Mesendoderm (in vitro differentiated cells): ENCODE data around the gene LIPT2.
A peak's percentile ranks its signal among the peaks of the same experiment; 100 is the strongest.

ENCODE experiments used
- DNase-seq: peaks from one replicate; pipeline ENCODE4 v3.0.0; 2013
- H2AK5ac ChIP-seq: 2 replicates; pipeline ENCODE4 v1.6.1; 2013; ENCODE audit warnings: low read length, inconsistent platforms
- H2BK120ac ChIP-seq: 2 replicates; pipeline ENCODE4 v1.6.1; 2013; ENCODE audit warnings: low read depth, mild to moderate bottlenecking, low read length, moderate library complexity, mixed read lengths
- H2BK15ac ChIP-seq: replicated peaks from 2 replicates; pipeline ENCODE4 v1.6.1; 2013; ENCODE audit warnings: low read depth, mild to moderate bottlenecking, moderate library complexity
- H2BK5ac ChIP-seq: 2 replicates; pipeline ENCODE4 v1.6.1; 2013; ENCODE audit warnings: low read length, inconsistent platforms
- H3K18ac ChIP-seq: 2 replicates; pipeline ENCODE4 v1.6.1; 2013; ENCODE audit warnings: mild to moderate bottlenecking, low read length, mixed read lengths
- H3K23ac ChIP-seq: one replicate; pipeline ENCODE4 v1.6.1; 2013; ENCODE audit warnings: low read length
- H3K27ac ChIP-seq: 2 replicates; pipeline ENCODE4 v1.5.1; 2013; ENCODE audit warnings: low read depth, mild to moderate bottlenecking, inconsistent platforms, low read length, moderate library complexity
- H3K27me3 ChIP-seq: 2 replicates; pipeline ENCODE4 v1.6.1; 2013; ENCODE audit warnings: low read length, control low read depth, mild to moderate bottlenecking, inconsistent platforms; ENCODE audit not compliant: insufficient read depth, poor library complexity
- H3K36me3 ChIP-seq: 2 replicates; pipeline ENCODE4 v1.6.1; 2013; ENCODE audit warnings: low read length, inconsistent platforms; ENCODE audit not compliant: control insufficient read depth, insufficient read depth
- H3K4ac ChIP-seq: one replicate; pipeline ENCODE4 v1.6.1; 2013; ENCODE audit warnings: low read depth, mild to moderate bottlenecking, low read length, moderate library complexity
- H3K4me1 ChIP-seq: 2 replicates; pipeline ENCODE4 v1.6.1; 2013; ENCODE audit warnings: low read depth, low read length, inconsistent platforms; ENCODE audit not compliant: control insufficient read depth
- H3K4me2 ChIP-seq: 2 replicates; pipeline ENCODE4 v1.6.1; 2013; ENCODE audit warnings: low read length
- H3K4me3 ChIP-seq: 2 replicates; pipeline ENCODE4 v1.5.1; 2013; ENCODE audit warnings: mild to moderate bottlenecking, low read length
- H3K56ac ChIP-seq: one replicate; pipeline ENCODE4 v1.6.1; 2013; ENCODE audit warnings: low read length
- H3K79me1 ChIP-seq: 2 replicates; pipeline ENCODE4 v1.6.1; 2013; ENCODE audit warnings: low read length, inconsistent platforms
- H3K79me2 ChIP-seq: 2 replicates; pipeline ENCODE4 v1.6.1; 2013; ENCODE audit warnings: mild to moderate bottlenecking, low read length; ENCODE audit not compliant: control insufficient read depth, insufficient read depth
- H3K9ac ChIP-seq: 2 replicates; pipeline ENCODE4 v1.6.1; 2013; ENCODE audit warnings: low read length, inconsistent platforms
- H4K5ac ChIP-seq: one replicate; pipeline ENCODE4 v1.6.1; 2013; ENCODE audit warnings: low read length
- H4K8ac ChIP-seq: one replicate; pipeline ENCODE4 v1.6.1; 2013; ENCODE audit warnings: low read depth, mild to moderate bottlenecking, control low read depth, low read length, moderate library complexity
- WGBS: extraction: QIAGEN DNeasy Blood & Tissue Kit; methylation state at CpG from one replicate; pipeline ENCODE4 v1.1.7; 2013; ENCODE audit warnings: low lambda C conversion rate, missing lambda C conversion rate; ENCODE audit not compliant: insufficient coverage; ENCODE audit errors: extremely low coverage; 5-methylcytosine and 5-hydroxymethylcytosine counted together

The LIPT2 gene

GRCh38 chr11:74457356-74457755, 36.2 kb downstream of the LIPT2 start:
- H4K8ac ChIP-seq, result no peak overlapping the region
- no peaks in the 10 kb centered on the region for H3K79me2 ChIP-seq
- no peak overlapping the region for H2BK15ac ChIP-seq
- no peaks in the 10 kb centered on the region for H3K27me3 ChIP-seq
- H3K79me1 ChIP-seq, result no peaks in the 10 kb centered on the region
- peaks cover 2% of the 10 kb centered on the region for H3K4me1 ChIP-seq
- peak; percentile 10 for DNase-seq
- H2BK120ac ChIP-seq, result no peak overlapping the region
- no peak overlapping the region for H2BK5ac ChIP-seq
- no peak overlapping the region for H3K9ac ChIP-seq
- WGBS, result no CpG with 5 or more reads among the region's 6 CpGs
- no peak overlapping the region for H3K27ac ChIP-seq
- no peak overlapping the region for H3K4ac ChIP-seq
- no peaks in the 10 kb centered on the region for H3K36me3 ChIP-seq
- H3K18ac ChIP-seq, result no peak overlapping the region
- no peak overlapping the region for H3K4me3 ChIP-seq
- H3K23ac ChIP-seq, result no peak overlapping the region
- no peak overlapping the region for H3K4me2 ChIP-seq
- H3K56ac ChIP-seq, result no peak overlapping the region
- no peak overlapping the region for H2AK5ac ChIP-seq
- H4K5ac ChIP-seq, result no peak overlapping the region

- Histone ChIP-seq H3K27me3 (no peaks in the 10 kb centered on the region), H4K8ac (no peak overlapping the region), H3K4me2 (no peak overlapping the region), H3K79me1 (no peaks in the 10 kb centered on the region), H3K79me2 (no peaks in the 10 kb centered on the region), H3K18ac (no peak overlapping the region), H3K36me3 (no peaks in the 10 kb centered on the region), H3K4ac (no peak overlapping the region), H3K9ac (no peak overlapping the region), H2BK15ac (no peak overlapping the region), H3K27ac (no peak overlapping the region), H4K5ac (no peak overlapping the region), H3K4me3 (no peak overlapping the region), H2BK120ac (no peak overlapping the region), H3K23ac (no peak overlapping the region), H3K56ac (no peak overlapping the region), H3K4me1 (peaks cover 1% of the 10 kb centered on the region), H2BK5ac (no peak overlapping the region), H2AK5ac (no peak overlapping the region)
- DNase-seq, result peak; percentile 83
- no CpG with 5 or more reads among the region's 10 CpGs for WGBS
Observed at GRCh38 chr11:74453373-74453975, 40.0 kb downstream of the LIPT2 start.

- H3K27ac ChIP-seq, result no peak overlapping the region
- WGBS, result no CpG with 5 or more reads among the region's 3 CpGs
- no peak overlapping the region for H4K8ac ChIP-seq
- DNase-seq, result no peak
- no peak overlapping the region for H2AK5ac ChIP-seq
- no peaks in the 10 kb centered on the region for H3K27me3 ChIP-seq
- H3K4me2 ChIP-seq, result no peak overlapping the region
- H3K23ac ChIP-seq, result no peak overlapping the region
- no peak overlapping the region for H4K5ac ChIP-seq
- no peaks in the 10 kb centered on the region for H3K79me1 ChIP-seq
- H3K36me3 ChIP-seq, result no peaks in the 10 kb centered on the region
- H3K4me3 ChIP-seq, result no peak overlapping the region
- no peak overlapping the region for H3K9ac ChIP-seq
- no peak overlapping the region for H3K18ac ChIP-seq
- peaks cover 1% of the 10 kb centered on the region for H3K4me1 ChIP-seq
- H2BK120ac ChIP-seq, result no peak overlapping the region
- H2BK5ac ChIP-seq, result no peak overlapping the region
- H2BK15ac ChIP-seq, result no peak overlapping the region
- no peak overlapping the region for H3K4ac ChIP-seq
- H3K79me2 ChIP-seq, result no peaks in the 10 kb centered on the region
- H3K56ac ChIP-seq, result no peak overlapping the region
Observed at GRCh38 chr11:74452366-74452765, 41.2 kb downstream of the LIPT2 start.

GRCh38 chr11:74450318-74450717, 43.2 kb downstream of the LIPT2 start:
- H3K23ac ChIP-seq, result no peak overlapping the region
- H2BK5ac ChIP-seq, result no peak overlapping the region
- H3K4me1 ChIP-seq, result peaks cover 1% of the 10 kb centered on the region
- no peaks in the 10 kb centered on the region for H3K79me1 ChIP-seq
- H3K18ac ChIP-seq, result no peak overlapping the region
- H3K4me3 ChIP-seq, result no peak overlapping the region
- no peak overlapping the region for H3K9ac ChIP-seq
- DNase-seq, result no peak
- H3K27ac ChIP-seq, result no peak overlapping the region
- no peaks in the 10 kb centered on the region for H3K79me2 ChIP-seq
- no peak overlapping the region for H2BK120ac ChIP-seq
- no peak overlapping the region for H2AK5ac ChIP-seq
- H2BK15ac ChIP-seq, result no peak overlapping the region
- H3K27me3 ChIP-seq, result no peaks in the 10 kb centered on the region
- no peak overlapping the region for H4K5ac ChIP-seq
- no CpG with 5 or more reads among the region's 6 CpGs for WGBS
- H3K4me2 ChIP-seq, result no peak overlapping the region
- no peak overlapping the region for H3K56ac ChIP-seq
- H3K36me3 ChIP-seq, result no peaks in the 10 kb centered on the region
- H4K8ac ChIP-seq, result no peak overlapping the region
- H3K4ac ChIP-seq, result no peak overlapping the region

- Histone ChIP-seq H3K79me1 (no peaks in the 10 kb centered on the region), H3K27me3 (no peaks in the 10 kb centered on the region), H2AK5ac (no peak overlapping the region), H3K36me3 (no peaks in the 10 kb centered on the region), H3K4me3 (no peak overlapping the region), H3K27ac (no peak overlapping the region), H3K56ac (peak overlapping the region; percentile 50), H3K79me2 (no peaks in the 10 kb centered on the region), H3K18ac (no peak overlapping the region), H2BK5ac (no peak overlapping the region), H4K5ac (no peak overlapping the region), H3K4me2 (no peak overlapping the region), H4K8ac (no peak overlapping the region), H2BK15ac (no peak overlapping the region), H3K23ac (no peak overlapping the region), H3K4ac (no peak overlapping the region), H2BK120ac (no peak overlapping the region), H3K4me1 (peaks cover 1% of the 10 kb centered on the region), H3K9ac (no peak overlapping the region)
- DNase-seq, result peak; percentile 82
- no CpG with 5 or more reads among the region's 2 CpGs for whole genome bisulfite sequencing
Observed at GRCh38 chr11:74449369-74449931, 44.1 kb downstream of the LIPT2 start.

- Histone ChIP-seq H3K23ac (no peak overlapping the region), H3K27ac (no peak overlapping the region)
Observed at GRCh38 chr11:74447720-74448119, 45.8 kb downstream of the LIPT2 start.

More at GRCh38 chr11:74447720-74448119, 45.8 kb downstream of the LIPT2 start:
- Histone ChIP-seq H3K4me2 (no peak overlapping the region), H3K4ac (no peak overlapping the region), H3K9ac (no peak overlapping the region), H2BK120ac (no peak overlapping the region), H3K79me2 (no peaks in the 10 kb centered on the region), H2BK5ac (no peak overlapping the region), H3K79me1 (no peaks in the 10 kb centered on the region), H2BK15ac (no peak overlapping the region), H3K18ac (no peak overlapping the region), H3K27me3 (no peaks in the 10 kb centered on the region), H3K4me3 (no peak overlapping the region), H3K4me1 (peaks cover 1% of the 10 kb centered on the region), H4K8ac (no peak overlapping the region), H4K5ac (no peak overlapping the region), H2AK5ac (no peak overlapping the region), H3K36me3 (no peaks in the 10 kb centered on the region), H3K56ac (no peak overlapping the region)
- no peak for DNase-seq
